Peyer's patch (tissue), 4 donors: Measurements from ENCODE around the gene GID8. TPM values are rescaled to one million over a fixed set of nuclear protein-coding genes. Genes with fewer than 3 reads are reported as not detected.

Experiments
- DNase-seq, 3 donors: peaks; one replicate each; pipeline ENCODE4 v3.0.0-alpha.2; 2017 to 2019
- H3K27ac ChIP-seq, 4 donors: fragments of 200-600 bp; sonication (generic); one replicate each; pipeline ENCODE4 v1.5.1; 2016 to 2019
- H3K27me3 ChIP-seq, 2 donors: fragments of 200-600 bp; sonication (generic); one replicate each; pipeline ENCODE4 v1.5.1; 2019
- H3K36me3 ChIP-seq, 3 donors: fragments of 200-600 bp; sonication (generic); one replicate each; pipeline ENCODE4 v1.5.1; 2016 to 2019
- H3K4me1 ChIP-seq, 4 donors: fragments of 200-600 bp; sonication (generic); one replicate each; pipeline ENCODE4 v1.5.1; 2016 to 2019
- H3K4me3 ChIP-seq, 4 donors: fragments of 200-600 bp; sonication (generic); 1 replicate in 3 of 4; 2 replicates in 1 of 4; pipeline ENCODE4 v1.5.1; 2016 to 2019; ENCODE audit warnings: mild to moderate bottlenecking in 1 of 4
- H3K9me3 ChIP-seq, 4 donors: fragments of 200-600 bp; sonication (generic); one replicate each; pipeline ENCODE4 v1.5.1; 2016 to 2019; ENCODE audit warnings: mild to moderate bottlenecking in 1 of 4
- CTCF ChIP-seq, 6 experiments: fragments of 450-650 bp in 4 of 6; fragments of 200-600 bp in 2 of 6; sonication (generic) in 1 of 6; IDR thresholded peaks; one replicate each; pipeline ENCODE4 v1.5.1; 2017 to 2019; ENCODE audit warnings: antibody characterized with exemption in 6 of 6, mild to moderate bottlenecking in 3 of 6, moderate library complexity in 1 of 6
- POLR2A ChIP-seq, 2 donors: fragments of 450-650 bp; IDR thresholded peaks; one replicate each; pipeline ENCODE4 v1.5.1; 2017; ENCODE audit warnings: antibody characterized with exemption in 2 of 2, mild to moderate bottlenecking in 2 of 2, moderate library complexity in 2 of 2
- total RNA-seq, 4 donors: library from RNA; depleted of rRNA; stranded (reverse); fragments of >200 nt; gene quantifications; one replicate each; pipeline ENCODE4 v1.1.0, GENCODE V29; 2016

Gene GID8
- total RNA-seq, 4 donors from 2014 or later, result 22.3 to 26.5 (median 24.0) TPM

GRCh38 chr20:62968378-62969178 is 30.6 kb downstream of the GID8 start:
- H3K9me3 ChIP-seq, result no peaks in the 10 kb centered on the region
- TF ChIP-seq CTCF (IDR thresholded peaks at IDR 0.05), result no peak
- TF ChIP-seq POLR2A (IDR thresholded peaks at IDR 0.05), result no peak
- peaks cover 0 to 9% of the 10 kb centered on the region in 2 donors for H3K27me3 ChIP-seq
- peaks cover 0 to 10% (median 4%) of the 10 kb centered on the region in 4 donors for H3K4me1 ChIP-seq
- no peak overlapping the region for H3K4me3 ChIP-seq
- H3K27ac ChIP-seq, result no peak overlapping the region
- no peaks in the 10 kb centered on the region for H3K36me3 ChIP-seq
- DNase-seq, result no peak

DNA sequence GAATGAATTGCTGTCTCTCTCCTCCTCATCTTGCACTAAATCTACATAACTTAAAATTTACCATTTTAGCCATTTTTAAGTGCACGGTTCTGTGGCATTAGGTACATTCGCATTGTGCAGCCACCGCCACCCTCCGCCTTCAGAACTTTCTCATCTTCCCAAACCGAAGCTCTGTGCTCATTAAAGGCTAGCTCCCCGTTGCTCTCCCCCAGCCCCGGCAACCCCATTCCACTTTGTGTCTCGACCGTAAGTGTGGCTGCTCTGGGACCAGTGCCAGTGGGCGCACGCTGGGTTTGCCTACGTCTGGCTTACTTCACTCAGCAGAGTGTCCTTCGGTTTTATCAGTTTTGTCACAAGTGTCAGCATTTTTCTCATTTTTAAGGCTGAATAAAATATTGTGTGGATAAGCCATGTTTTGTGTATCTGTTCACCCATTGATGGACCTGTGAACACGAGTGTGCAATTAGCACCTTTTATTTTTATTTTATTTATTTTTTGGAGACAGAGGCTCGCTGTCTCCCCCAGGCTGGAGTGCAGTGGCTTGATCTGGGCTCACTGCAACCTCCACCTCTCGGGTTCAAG is 31.3 kb downstream of the GID8 start:
- no peak overlapping the region for H3K4me3 ChIP-seq
- no peak for DNase-seq
- TF ChIP-seq CTCF (IDR thresholded peaks at IDR 0.05), result no peak
- no peak for TF ChIP-seq POLR2A (IDR thresholded peaks at IDR 0.05)
- no peaks in the 10 kb centered on the region for H3K36me3 ChIP-seq
- H3K27ac ChIP-seq, result no peak overlapping the region
- peaks cover 0 to 14% of the 10 kb centered on the region in 2 donors for H3K27me3 ChIP-seq
- no peaks in the 10 kb centered on the region for H3K9me3 ChIP-seq
- peaks cover 0 to 10% (median 4%) of the 10 kb centered on the region in 4 donors for H3K4me1 ChIP-seq

DNA sequence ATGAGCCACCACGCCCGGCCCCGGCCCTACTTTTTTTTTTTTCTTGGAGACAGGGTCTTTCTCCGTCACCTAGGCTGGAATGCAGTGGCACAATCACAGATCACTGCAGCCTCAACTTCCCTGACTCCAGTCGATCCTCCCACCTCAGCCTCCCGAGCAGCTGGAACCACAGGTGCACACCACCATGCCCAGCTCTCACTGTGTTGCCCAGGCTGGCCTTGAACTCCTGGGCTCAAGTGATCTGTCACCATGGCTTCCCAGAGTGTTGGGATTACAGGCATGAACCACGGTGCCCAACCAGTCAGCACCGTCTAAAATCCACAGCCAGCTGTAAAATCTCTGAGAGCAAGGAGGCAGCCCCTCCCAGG is 32.0 kb downstream of the GID8 start:
- Histone ChIP-seq H3K4me1 (peaks cover 0 to 10% (median 4%) of the 10 kb centered on the region in 4 donors), H3K4me3 (no peak overlapping the region), H3K36me3 (no peaks in the 10 kb centered on the region), H3K27me3 (peaks cover 0 to 18% of the 10 kb centered on the region in 2 donors), H3K27ac (no peak overlapping the region), H3K9me3 (no peaks in the 10 kb centered on the region)
- DNase-seq, result no peak
- no peak for TF ChIP-seq CTCF (IDR thresholded peaks at IDR 0.05)
- TF ChIP-seq POLR2A (IDR thresholded peaks at IDR 0.05), result no peak

DNA sequence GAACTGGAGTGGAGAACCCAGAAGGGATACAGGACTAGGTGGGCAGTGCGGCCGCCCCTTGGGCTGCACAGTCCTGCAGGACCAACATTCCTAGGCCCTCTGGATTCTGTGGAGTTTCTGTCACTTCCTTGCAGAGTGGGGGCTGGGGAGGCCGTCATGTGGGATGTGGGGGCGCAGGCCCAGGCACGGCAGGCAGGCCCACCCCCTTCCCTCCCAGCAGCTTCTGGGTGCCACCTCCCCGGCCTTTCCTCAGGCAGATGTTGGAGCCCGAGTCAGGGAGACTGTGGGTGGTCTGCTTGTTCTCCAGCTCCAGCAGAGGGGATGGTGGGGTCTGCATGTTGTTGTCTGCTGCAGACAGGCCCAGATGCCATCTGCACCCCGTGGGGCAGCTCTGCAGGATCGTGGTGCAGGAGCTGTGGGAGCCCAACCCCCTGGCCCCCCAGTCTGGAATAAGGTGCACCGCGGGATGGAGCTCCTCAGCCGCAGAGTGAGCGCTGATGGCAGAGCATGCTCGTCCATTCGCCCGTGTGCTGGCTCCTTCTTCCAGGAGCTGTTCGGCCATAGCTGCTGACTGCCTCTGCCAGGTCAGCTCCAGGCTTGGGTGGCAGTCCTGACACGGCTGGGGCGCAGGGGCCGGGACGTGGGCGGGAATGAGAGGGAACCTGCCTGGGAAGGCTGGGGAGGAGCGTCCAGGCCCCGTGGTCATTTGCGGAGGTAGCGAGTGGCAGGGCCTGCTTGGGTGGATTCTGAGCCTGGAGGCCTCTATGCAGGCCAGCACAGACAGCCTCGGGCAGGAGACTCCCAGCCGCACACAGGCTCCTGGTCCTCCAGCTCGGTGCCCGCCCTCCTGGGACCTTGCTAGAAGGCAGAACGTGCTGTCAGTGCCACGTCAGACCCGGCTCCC is 32.6 kb downstream of the GID8 start:
- Histone ChIP-seq H3K27ac (no peak overlapping the region), H3K36me3 (no peaks in the 10 kb centered on the region), H3K27me3 (peaks cover 0 to 18% of the 10 kb centered on the region in 2 donors), H3K9me3 (no peaks in the 10 kb centered on the region), H3K4me1 (peaks cover 0 to 10% (median 4%) of the 10 kb centered on the region in 4 donors), H3K4me3 (no peak overlapping the region)
- no peak for DNase-seq
- no peak for TF ChIP-seq CTCF (IDR thresholded peaks at IDR 0.05)
- no peak for TF ChIP-seq POLR2A (IDR thresholded peaks at IDR 0.05)

DNA sequence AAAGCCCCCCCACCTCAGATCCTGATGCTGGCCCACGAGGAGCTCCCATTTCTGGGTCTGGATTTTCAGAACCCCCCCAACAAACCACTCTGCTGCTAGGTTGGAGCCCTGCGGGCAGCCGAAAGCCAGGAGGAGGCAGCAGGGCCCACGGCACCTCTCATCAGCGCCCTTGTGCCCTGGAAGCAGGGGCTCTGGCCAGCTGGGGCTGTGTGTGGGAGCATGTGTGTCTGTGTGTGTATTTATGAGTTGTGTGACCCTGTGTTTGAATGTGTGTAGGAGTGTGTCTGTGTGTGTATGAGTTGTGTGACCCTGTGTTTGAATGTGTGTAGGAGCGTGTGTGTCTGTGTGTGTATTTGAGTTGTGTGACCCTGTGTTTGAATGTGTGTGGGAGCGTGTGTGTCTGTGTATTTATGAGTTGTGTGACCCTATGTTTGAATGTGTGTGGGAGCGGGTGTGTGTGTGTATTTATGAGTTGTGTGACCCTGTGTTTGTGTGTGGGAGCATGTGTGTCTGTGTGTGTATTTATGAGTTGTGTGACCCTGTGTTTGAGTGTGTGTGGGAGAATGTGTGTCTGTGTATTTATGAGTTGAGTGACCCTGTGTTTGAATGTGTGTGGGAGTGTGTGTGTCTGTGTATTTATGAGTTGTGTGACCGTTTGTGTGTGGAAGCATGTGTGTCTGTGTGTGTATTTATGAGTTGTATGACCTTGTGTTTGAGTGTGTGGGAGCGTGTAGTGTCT is 33.4 kb downstream of the GID8 start:
- peaks cover 0 to 18% of the 10 kb centered on the region in 2 donors for H3K27me3 ChIP-seq
- no peak overlapping the region for H3K27ac ChIP-seq
- no peaks in the 10 kb centered on the region for H3K36me3 ChIP-seq
- no peak overlapping the region for H3K4me3 ChIP-seq
- no peak for TF ChIP-seq POLR2A (IDR thresholded peaks at IDR 0.05)
- TF ChIP-seq CTCF (IDR thresholded peaks at IDR 0.05), result no peak
- peaks cover 0 to 10% (median 4%) of the 10 kb centered on the region in 4 donors for H3K4me1 ChIP-seq
- DNase-seq, result no peak
- no peaks in the 10 kb centered on the region for H3K9me3 ChIP-seq
